ENCODE results near the gene HSPA4. TPM values are rescaled to one million over a fixed set of nuclear protein-coding genes. Genes with fewer than 3 reads are reported as not detected.

Gene HSPA4
- total and polyA plus RNA-seq, 9 donors, result 18.8 to 86.3 (median 61.1) TPM

- Histone ChIP-seq H3K4me3 (no peak overlapping the region), H3K27ac (no peak overlapping the region), H3K36me3 (no peaks in the 10 kb centered on the region), H3K27me3 (no peaks in the 10 kb centered on the region), H3K4me1 (ENCODE audit: insufficient read depth) (no peaks in the 10 kb centered on the region), H3K9me3 (no peaks in the 10 kb centered on the region)
- intact Hi-C loops (cut with DNase I), result no loop called here
- 78 to 85% (median 83%) methylated on average over 7 of the region's 7 CpGs for WGBS, 3 donors
- TF ChIP-seq EP300 (IDR thresholded peaks at IDR 0.05) (no peak), POLR2A (IDR thresholded peaks at IDR 0.05) (no peak), CTCF (IDR thresholded peaks at IDR 0.05) (no peak)
- no peak for DNase-seq
Observed at GRCh38 chr5:133075572-133076536, 24.0 kb downstream of the HSPA4 start.

DNA sequence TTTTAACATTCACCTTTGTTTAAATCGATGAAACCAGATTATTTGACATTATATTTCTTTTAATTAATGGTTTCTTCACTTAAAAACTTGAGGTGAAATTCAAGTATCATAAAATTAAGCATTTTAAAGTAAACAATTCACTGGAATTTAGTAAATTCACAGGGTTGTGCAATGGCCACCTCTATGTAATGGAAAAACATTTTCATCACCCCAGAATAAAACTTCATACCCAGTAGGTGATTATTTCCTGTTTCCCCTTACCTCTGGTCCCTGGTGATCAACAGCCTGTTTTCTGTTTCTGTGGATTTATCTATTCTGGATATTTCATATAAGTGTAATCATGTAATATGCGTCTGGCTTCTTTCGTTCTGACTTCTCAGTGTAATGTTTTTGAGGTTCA, 27.2 kb downstream of the HSPA4 start:
- Histone ChIP-seq H3K4me1 (ENCODE audit: insufficient read depth) (no peaks in the 10 kb centered on the region), H3K27ac (no peak overlapping the region), H3K36me3 (no peaks in the 10 kb centered on the region), H3K27me3 (no peaks in the 10 kb centered on the region), H3K4me3 (no peak overlapping the region), H3K9me3 (no peaks in the 10 kb centered on the region)
- TF ChIP-seq CTCF (IDR thresholded peaks at IDR 0.05) (no peak), EP300 (IDR thresholded peaks at IDR 0.05) (no peak), POLR2A (IDR thresholded peaks at IDR 0.05) (no peak)
- intact Hi-C loops (cut with DNase I), result no loop called here
- DNase-seq, result no peak
- 90 to 95% (median 94%) methylated on average over 3 of the region's 3 CpGs for WGBS, 3 donors

- Histone ChIP-seq H3K27ac (no peak overlapping the region), H3K4me3 (no peak overlapping the region), H3K9me3 (no peaks in the 10 kb centered on the region), H3K27me3 (no peaks in the 10 kb centered on the region), H3K4me1 (ENCODE audit: insufficient read depth) (no peaks in the 10 kb centered on the region), H3K36me3 (no peaks in the 10 kb centered on the region)
- DNase-seq, result no peak
- WGBS, 3 donors, result 75 to 82% (median 81%) methylated on average over 7 of the region's 7 CpGs
- intact Hi-C loops (cut with DNase I), result no loop called here
- TF ChIP-seq POLR2A (IDR thresholded peaks at IDR 0.05) (no peak), EP300 (IDR thresholded peaks at IDR 0.05) (no peak), CTCF (IDR thresholded peaks at IDR 0.05) (no peak)
Observed at GRCh38 chr5:133081036-133081435, 29.2 kb downstream of the HSPA4 start.

GRCh38 chr5:133081703-133082102, 29.9 kb downstream of the HSPA4 start:
- no peak for DNase-seq
- Histone ChIP-seq H3K4me1 (ENCODE audit: insufficient read depth) (no peaks in the 10 kb centered on the region), H3K27ac (no peak overlapping the region), H3K9me3 (no peaks in the 10 kb centered on the region), H3K27me3 (no peaks in the 10 kb centered on the region), H3K4me3 (no peak overlapping the region), H3K36me3 (no peaks in the 10 kb centered on the region)
- 94 to 97% (median 96%) methylated on average over 1 of the region's 1 CpG for WGBS, 3 donors
- TF ChIP-seq POLR2A (IDR thresholded peaks at IDR 0.05) (no peak), EP300 (IDR thresholded peaks at IDR 0.05) (no peak), CTCF (IDR thresholded peaks at IDR 0.05) (no peak)
- intact Hi-C loops (cut with DNase I), result no loop called here

Measured in ovary (tissue), 9 donors.